Left lung (tissue), 10 donors: ENCODE data around the gene TRAPPC14. TPM values are rescaled to one million over a fixed set of nuclear protein-coding genes. Genes with fewer than 3 reads are reported as not detected.

ENCODE experiments used
- ATAC-seq: fragments of 200-7000 bp; cut with Tn5 transposase; one replicate; pipeline ENCODE4 v1.9.1; 2020; ENCODE audit warnings: moderate library complexity
- DNase-seq, 4 donors: peaks; one replicate each; pipeline ENCODE4 v3.0.0-alpha.2; 2013 to 2020
- H3K27ac ChIP-seq, 2 donors: fragments of 200-600 bp; sonication (generic) in 1 of 2; one replicate each; pipeline versions ENCODE4 v1.5.0 to v1.8.0; 2020 to 2021
- H3K27me3 ChIP-seq, 2 donors: fragments of 200-600 bp; sonication (generic) in 1 of 2; one replicate each; pipeline versions ENCODE4 v1.5.0 to v1.8.0; 2020 to 2021
- H3K36me3 ChIP-seq, 2 donors: fragments of 200-600 bp; sonication (generic) in 1 of 2; one replicate each; pipeline versions ENCODE4 v1.5.0 to v1.8.0; 2020 to 2021
- H3K4me1 ChIP-seq, 2 donors: fragments of 200-600 bp; one replicate each; pipeline ENCODE4 v1.8.0; 2021
- H3K4me3 ChIP-seq, 2 donors: fragments of 200-600 bp; sonication (generic) in 1 of 2; one replicate each; pipeline versions ENCODE4 v1.5.0 to v1.8.0; 2020 to 2021; ENCODE audit warnings: mild to moderate bottlenecking in 1 of 2
- H3K9me3 ChIP-seq, 2 donors: fragments of 200-600 bp; sonication (generic) in 1 of 2; one replicate each; pipeline versions ENCODE4 v1.5.0 to v1.8.0; 2020 to 2021
- intact Hi-C, 2 donors: fragments of 100-400 bp; cut with DNase I; formaldehyde crosslinking; loops; one replicate each; pipeline versions ENCODE4 v1.11.2 to v1.14.2; 2022
- polyA plus RNA-seq, 6 donors: library from polyadenylated mRNA; unstranded; fragments of 120-200 nt; gene quantifications; one replicate each; pipeline ENCODE4 v1.2.1, GENCODE V29; 2013; ENCODE audit not compliant: insufficient read length in 6 of 6
- total RNA-seq, 2 donors: library from RNA; stranded (reverse); fragmentation: NEBNext Ultra II Directional; extraction: Animal tissue kit (Norgen Biotek cat#: 25700); gene quantifications; one replicate each; pipeline ENCODE4 v1.2.1, GENCODE V29; 2021
- TF ChIP-seq, protein P1 (sequence below), 2 donors: fragments of 200-600 bp; sonication (generic) in 1 of 2; IDR thresholded peaks; one replicate each; pipeline versions ENCODE4 v1.5.0 to v1.8.0; 2021; ENCODE audit warnings: antibody characterized with exemption in 2 of 2
- donor health status: DM: no; HTN: yes; CAD: no.
- donor health status: DM: no; HTN: no; CAD: no.

Gene TRAPPC14
- total and polyA plus RNA-seq, 8 donors: 16.0 to 30.1 (median 19.5) TPM

DNA sequence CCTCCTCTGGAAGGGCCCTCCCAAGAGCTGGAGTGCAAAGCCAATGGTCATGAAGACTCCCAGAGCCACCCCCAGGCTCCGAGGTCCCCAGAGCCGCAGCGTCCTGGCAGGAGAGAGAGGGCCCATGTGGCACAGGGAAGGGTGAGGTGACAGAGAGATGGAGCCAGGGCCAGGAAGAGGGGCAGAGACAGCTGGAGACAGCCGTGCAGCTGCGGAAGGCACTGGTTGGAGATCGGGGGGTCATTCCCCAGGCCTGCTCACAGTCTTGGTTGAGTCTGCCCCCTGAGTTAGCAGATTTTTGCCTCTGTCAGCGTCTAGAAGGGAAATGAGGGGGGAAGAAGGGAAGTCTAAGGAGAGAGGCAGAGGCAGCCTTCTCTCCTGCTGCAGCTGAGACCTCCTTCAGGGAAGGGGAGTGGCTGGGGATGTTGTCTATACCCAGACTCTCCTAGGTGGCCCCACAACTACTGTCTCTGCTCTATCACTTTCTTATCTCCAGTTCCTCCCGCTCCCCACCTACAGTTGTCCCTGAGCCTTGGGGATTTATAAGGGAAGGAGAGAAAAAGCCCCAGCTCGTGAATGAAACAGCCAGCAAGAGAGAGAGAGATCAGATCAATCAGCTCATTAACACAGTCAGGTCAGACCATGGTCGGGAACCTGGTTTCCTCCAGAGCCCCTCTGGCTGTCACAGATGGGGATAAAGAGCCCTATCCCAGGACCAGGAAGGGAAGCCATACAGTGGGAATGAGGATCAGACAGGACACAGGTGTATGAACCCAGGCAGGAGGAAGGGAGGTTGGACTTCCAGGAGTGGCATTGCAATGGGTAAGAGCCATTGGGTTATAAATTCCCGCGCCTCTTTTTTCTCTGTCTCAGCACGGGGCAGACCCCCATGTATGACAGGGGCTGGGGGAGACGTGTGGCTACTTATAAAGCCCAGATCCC is 8.7 kb upstream of the TRAPPC14 start:
- Histone ChIP-seq H3K4me3 (peak overlapping the region in 1 of 2 donors; percentile 48), H3K27me3 (peaks cover 10 to 64% of the 10 kb centered on the region in 2 donors), H3K4me1 (peaks cover 0 to 43% of the 10 kb centered on the region in 2 donors), H3K36me3 (no peaks in the 10 kb centered on the region), H3K27ac (no peak overlapping the region), H3K9me3 (no peaks in the 10 kb centered on the region)
- TF ChIP-seq, protein P1, sequence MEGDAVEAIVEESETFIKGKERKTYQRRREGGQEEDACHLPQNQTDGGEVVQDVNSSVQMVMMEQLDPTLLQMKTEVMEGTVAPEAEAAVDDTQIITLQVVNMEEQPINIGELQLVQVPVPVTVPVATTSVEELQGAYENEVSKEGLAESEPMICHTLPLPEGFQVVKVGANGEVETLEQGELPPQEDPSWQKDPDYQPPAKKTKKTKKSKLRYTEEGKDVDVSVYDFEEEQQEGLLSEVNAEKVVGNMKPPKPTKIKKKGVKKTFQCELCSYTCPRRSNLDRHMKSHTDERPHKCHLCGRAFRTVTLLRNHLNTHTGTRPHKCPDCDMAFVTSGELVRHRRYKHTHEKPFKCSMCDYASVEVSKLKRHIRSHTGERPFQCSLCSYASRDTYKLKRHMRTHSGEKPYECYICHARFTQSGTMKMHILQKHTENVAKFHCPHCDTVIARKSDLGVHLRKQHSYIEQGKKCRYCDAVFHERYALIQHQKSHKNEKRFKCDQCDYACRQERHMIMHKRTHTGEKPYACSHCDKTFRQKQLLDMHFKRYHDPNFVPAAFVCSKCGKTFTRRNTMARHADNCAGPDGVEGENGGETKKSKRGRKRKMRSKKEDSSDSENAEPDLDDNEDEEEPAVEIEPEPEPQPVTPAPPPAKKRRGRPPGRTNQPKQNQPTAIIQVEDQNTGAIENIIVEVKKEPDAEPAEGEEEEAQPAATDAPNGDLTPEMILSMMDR (IDR thresholded peaks at IDR 0.05): no peak
- intact Hi-C loops: no loop called here
- ATAC-seq (peak; percentile 8), DNase-seq (no peak)

DNA sequence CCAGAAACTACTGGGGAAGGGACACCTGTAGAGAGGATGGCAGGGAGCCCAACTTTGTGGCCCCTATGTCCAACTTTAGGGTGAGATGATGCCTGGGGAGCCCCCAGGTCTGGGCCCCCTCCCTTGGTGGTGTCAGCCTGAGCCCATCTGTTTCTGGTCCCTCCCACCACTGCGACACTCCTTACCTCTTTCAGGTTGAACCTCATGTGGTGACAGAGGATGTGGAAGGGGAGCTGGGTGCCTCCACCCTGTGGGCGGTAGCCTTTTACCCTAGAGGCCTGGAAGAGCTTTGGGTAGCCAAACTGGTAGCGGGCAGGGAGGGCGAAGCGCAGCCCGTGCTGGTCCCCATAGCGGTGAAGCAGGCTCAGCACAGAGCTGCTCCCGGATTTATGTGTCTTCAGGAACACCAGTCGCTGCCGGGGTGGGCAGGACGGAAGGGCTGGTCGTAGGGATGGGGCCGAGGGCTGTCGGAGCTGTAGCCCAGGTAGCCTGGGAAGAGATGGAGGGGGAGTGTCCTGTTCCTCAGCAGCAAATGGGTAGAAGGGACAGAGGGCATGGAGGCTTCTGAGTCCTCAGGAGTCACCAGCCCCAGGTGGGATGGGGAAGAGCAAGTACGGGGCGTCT is 7.9 kb upstream of the TRAPPC14 start:
- Histone ChIP-seq H3K27ac (no peak overlapping the region), H3K36me3 (no peaks in the 10 kb centered on the region), H3K4me3 (peak overlapping the region in 1 of 2 donors; percentile 48), H3K27me3 (peaks cover 5 to 56% of the 10 kb centered on the region in 2 donors), H3K4me1 (peaks cover 0 to 36% of the 10 kb centered on the region in 2 donors), H3K9me3 (no peaks in the 10 kb centered on the region)
- TF ChIP-seq, protein P1 (IDR thresholded peaks at IDR 0.05): no peak
- no peak for DNase-seq
- ATAC-seq: no peak
- intact Hi-C loops: no loop called here

DNA sequence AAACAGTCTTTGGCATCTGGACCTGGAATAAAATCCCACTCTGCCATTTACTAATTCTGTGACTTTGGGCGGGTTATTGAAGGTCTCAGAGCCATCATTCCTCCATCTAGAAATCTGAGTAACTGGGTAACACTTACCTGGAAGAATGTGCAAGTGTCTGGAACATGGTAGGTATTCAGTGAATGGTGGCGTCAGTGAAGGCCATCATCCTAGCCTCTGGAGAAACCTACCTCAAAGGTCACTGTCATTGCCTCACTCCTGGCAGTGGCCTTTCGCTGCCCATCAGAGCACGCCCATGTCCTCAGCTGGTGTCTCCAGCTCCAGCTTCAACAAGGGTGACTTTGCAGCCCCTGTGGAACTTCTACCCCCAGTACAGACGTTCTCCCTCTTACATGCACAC is 5.3 kb upstream of the TRAPPC14 start:
- ATAC-seq (no peak), DNase-seq (no peak)
- no peak overlapping the region for H3K27ac ChIP-seq
- intact Hi-C loops: no loop called here
- no peak overlapping the region for H3K4me3 ChIP-seq
- peaks cover 5 to 28% of the 10 kb centered on the region in 2 donors for H3K4me1 ChIP-seq
- no peaks in the 10 kb centered on the region for H3K9me3 ChIP-seq
- TF ChIP-seq, protein P1 (IDR thresholded peaks at IDR 0.05): no peak
- peaks cover 0 to 31% of the 10 kb centered on the region in 2 donors for H3K27me3 ChIP-seq
- no peaks in the 10 kb centered on the region for H3K36me3 ChIP-seq

DNA sequence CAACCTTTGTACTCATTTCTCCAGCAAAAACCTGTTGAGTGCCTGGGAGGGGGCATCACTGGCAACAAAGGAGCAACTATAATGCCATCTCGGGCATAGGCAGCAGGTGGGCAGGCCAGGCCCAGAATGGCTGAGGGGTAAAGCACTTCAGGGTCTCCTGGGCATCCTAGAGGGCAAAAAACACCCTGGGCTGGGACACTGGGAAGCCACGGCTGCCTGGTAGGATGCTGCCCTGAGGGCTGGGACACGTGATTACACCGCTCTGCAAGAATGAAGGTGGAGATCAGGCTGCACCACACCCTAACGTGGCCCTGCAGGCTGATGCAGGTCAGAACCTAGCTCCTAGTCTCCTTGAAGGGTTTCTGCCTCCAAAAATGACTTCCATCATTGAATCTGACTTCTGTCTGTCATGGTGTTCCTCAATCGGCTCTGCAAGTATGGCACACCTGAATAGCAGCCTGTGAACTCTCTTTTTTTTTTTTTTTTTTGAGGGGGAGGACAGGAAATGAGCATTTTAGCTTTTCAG is 4.5 kb upstream of the TRAPPC14 start:
- no peak overlapping the region for H3K4me3 ChIP-seq
- peaks cover 7 to 22% of the 10 kb centered on the region in 2 donors for H3K4me1 ChIP-seq
- H3K27ac ChIP-seq: no peak overlapping the region
- TF ChIP-seq, protein P1 (IDR thresholded peaks at IDR 0.05): no peak
- H3K9me3 ChIP-seq: no peaks in the 10 kb centered on the region
- H3K27me3 ChIP-seq: peaks cover 0 to 23% of the 10 kb centered on the region in 2 donors
- DNase-seq (no peak), ATAC-seq (no peak)
- intact Hi-C loops: no loop called here
- H3K36me3 ChIP-seq: no peaks in the 10 kb centered on the region

DNA sequence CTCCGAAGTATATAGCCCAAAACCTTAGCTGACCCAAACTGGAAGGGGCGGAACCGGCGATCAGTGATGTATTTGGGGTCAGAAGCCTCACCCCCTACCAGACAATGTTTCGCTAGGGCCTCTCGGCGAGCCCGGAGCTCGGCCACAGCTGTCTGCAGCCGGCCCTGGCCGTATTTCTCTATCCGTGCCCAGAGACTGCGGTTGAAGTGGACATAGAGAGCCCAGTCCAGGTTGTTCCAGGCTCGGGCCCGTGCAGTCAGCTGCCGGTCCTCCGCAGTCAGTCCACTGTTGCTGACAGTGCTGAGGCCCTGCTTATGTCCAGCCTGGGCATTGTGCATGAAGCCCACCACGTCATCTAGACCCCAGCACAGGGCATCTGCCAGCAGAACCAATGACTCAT is 1.5 kb upstream of the TRAPPC14 start:
- Histone ChIP-seq H3K36me3 (peaks cover 0 to 18% of the 10 kb centered on the region in 2 donors), H3K27ac (no peak overlapping the region), H3K27me3 (no peaks in the 10 kb centered on the region), H3K4me3 (no peak overlapping the region), H3K9me3 (no peaks in the 10 kb centered on the region), H3K4me1 (peaks cover 13 to 36% of the 10 kb centered on the region in 2 donors)
- no peak for DNase-seq
- ATAC-seq: no peak
- TF ChIP-seq, protein P1 (IDR thresholded peaks at IDR 0.05): no peak
- intact Hi-C loops: no loop called here
